CD8-positive, alpha-beta memory T cell (primary cell): Measurements from ENCODE around the gene RPP21. TPM values are rescaled to one million over a fixed set of nuclear protein-coding genes. Genes with fewer than 3 reads are reported as not detected.

Experiments used
- polyA plus RNA-seq: library from polyadenylated mRNA; unstranded; fragments of 300-500 nt; fragmentation: Illumina TruSeq; gene quantifications from one replicate; pipeline ENCODE4 v1.2.3, GENCODE V29; 2021
- total RNA-seq, 2 experiments: library from RNA; stranded (reverse); gene quantifications; one replicate each; pipeline ENCODE4 v1.2.3, GENCODE V29; 2021

Gene RPP21
- total and polyA plus RNA-seq, 3 experiments from 2014 or later = 41.3 to 71.0 (median 41.5) TPM

Other genes starting within 250 kb of the RPP21 start
- gene TRIM31, start 232.1 kb upstream of the RPP21 start, total RNA-seq = not detected
- not detected for gene TRIM31, start 232.1 kb upstream of the RPP21 start, polyA plus RNA-seq
- not detected for gene TRIM40, start 209.0 kb upstream of the RPP21 start, total RNA-seq
- gene TRIM40, start 209.0 kb upstream of the RPP21 start, polyA plus RNA-seq = not detected
- not detected for gene TRIM10, start 183.9 kb upstream of the RPP21 start, total RNA-seq
- not detected for gene TRIM10, start 183.9 kb upstream of the RPP21 start, polyA plus RNA-seq
- not detected for gene TRIM15, start 181.6 kb upstream of the RPP21 start, total RNA-seq
- gene TRIM15, start 181.6 kb upstream of the RPP21 start, polyA plus RNA-seq = not detected
- 100 to 1,000 TPM in 1 of 2 experiments, 10 to 100 TPM in 1; 94.6 to 102 TPM for gene TRIM26, start 131.8 kb upstream of the RPP21 start, total RNA-seq
- gene TRIM26, start 131.8 kb upstream of the RPP21 start, polyA plus RNA-seq = 52.9 TPM
- gene TRIM39, start 18.2 kb upstream of the RPP21 start, total RNA-seq = 10 to 100 TPM; 19.9 to 21.9 TPM
- 12.0 TPM for gene TRIM39, start 18.2 kb upstream of the RPP21 start, polyA plus RNA-seq
- gene HLA-E, start 144.4 kb downstream of the RPP21 start, total RNA-seq = 100 to 1,000 TPM; 502 to 511 TPM
- gene HLA-E, start 144.4 kb downstream of the RPP21 start, polyA plus RNA-seq = 2,881 TPM
- gene GNL1, start 211.3 kb downstream of the RPP21 start, total RNA-seq = 100 to 1,000 TPM; 100 to 102 TPM
- 49.8 TPM for gene GNL1, start 211.3 kb downstream of the RPP21 start, polyA plus RNA-seq
- 10 to 100 TPM; 28.2 to 28.9 TPM for gene PRR3, start 212.1 kb downstream of the RPP21 start, total RNA-seq
- 8.9 TPM for gene PRR3, start 212.1 kb downstream of the RPP21 start, polyA plus RNA-seq
- gene ABCF1, start 226.3 kb downstream of the RPP21 start, total RNA-seq = 100 to 1,000 TPM; 127 to 133 TPM
- gene ABCF1, start 226.3 kb downstream of the RPP21 start, polyA plus RNA-seq = 54.0 TPM